ENCODE results near the gene ZNF823. TPM values are rescaled to one million over a fixed set of nuclear protein-coding genes. Genes with fewer than 3 reads are reported as not detected.

Gene ZNF823
- total and polyA plus RNA-seq, 2 of the 4 experiments (the other 2 are of a cell fraction), result 2.2 to 9.3 TPM

DNA sequence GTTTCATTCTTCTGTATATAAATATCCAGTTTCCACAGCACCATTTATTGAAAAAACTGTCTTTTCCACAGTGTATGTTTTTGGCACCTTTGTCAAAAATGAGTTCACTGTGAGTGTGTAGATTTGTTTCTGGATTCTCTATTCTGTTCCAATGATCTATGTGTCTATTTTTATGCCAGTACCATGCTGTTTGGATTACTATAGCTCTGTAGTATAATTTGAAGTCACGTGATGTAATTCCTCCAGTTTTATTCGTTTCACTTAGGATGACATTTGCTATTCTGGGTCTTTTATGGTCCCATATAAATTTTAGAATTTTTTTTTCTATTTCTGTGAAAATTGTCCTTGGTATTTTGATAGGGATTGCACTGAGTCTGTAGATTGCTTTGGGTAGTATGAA, 11.0 kb upstream of the ZNF823 start:
- Histone ChIP-seq H4K91ac (ENCODE audit: insufficient read depth, low read depth, low read length) (no peak overlapping the region), H2AK5ac (ENCODE audit: low read depth, low read length) (no peak overlapping the region), H3K9ac (ENCODE audit: low read depth, low read length) (no peak overlapping the region), H3K4me1 (ENCODE audit: control insufficient read depth, insufficient read depth, low read length) (no peaks in the 10 kb centered on the region), H3K27me3 (ENCODE audit: control insufficient read depth, insufficient read depth, low read length) (no peaks in the 10 kb centered on the region), H3K23ac (ENCODE audit: low read depth, low read length) (no peak overlapping the region), H3K4me2 (ENCODE audit: low read depth, low read length) (no peak overlapping the region), H3K9me1 (ENCODE audit: insufficient read depth, low read length) (no peaks in the 10 kb centered on the region), H2AK9ac (replicated peaks; ENCODE audit: low read depth, low read length, poor library complexity) (no peak overlapping the region), H4K5ac (ENCODE audit: low read depth, low read length) (no peak overlapping the region), H3K14ac (replicated peaks; ENCODE audit: low read depth, low read length) (no peak overlapping the region), H3K4ac (ENCODE audit: low read depth, low read length) (no peak overlapping the region), H2AFZ (replicated peaks; ENCODE audit: low read length, poor library complexity) (no peak overlapping the region), H2BK5ac (ENCODE audit: low read depth, low read length, poor library complexity, severe bottlenecking) (no peak overlapping the region), H4K8ac (ENCODE audit: low read depth in 2 of 2, low read length in 2 of 2) (no peak overlapping the region), H3K56ac (ENCODE audit: extremely low read depth, insufficient read depth, low read length) (no peak overlapping the region), H3K18ac (ENCODE audit: low read depth, low read length) (no peak overlapping the region), H3K4me3 (ENCODE audit: insufficient read depth, low read depth, low read length) (no peak overlapping the region), H2BK20ac (ENCODE audit: low read depth, low read length) (no peak overlapping the region), H3K79me1 (ENCODE audit: low read depth in 1 of 2, low read length in 2 of 2) (no peaks in the 10 kb centered on the region), H4K20me1 (ENCODE audit: insufficient read depth, low read length) (no peaks in the 10 kb centered on the region), H3K36me3 (ENCODE audit: control insufficient read depth, insufficient read depth, low read length) (no peaks in the 10 kb centered on the region), H2BK15ac (ENCODE audit: low read depth, low read length) (no peak overlapping the region), H3K27ac (ENCODE audit: insufficient read depth, low read length) (no peak overlapping the region), H2BK120ac (ENCODE audit: low read depth, low read length) (no peak overlapping the region), H3K9me3 (ENCODE audit: control insufficient read depth, insufficient read depth, low read length) (no peaks in the 10 kb centered on the region; the same call in 1 of the 2 replicates)
- WGBS, 2 experiments (ENCODE audit: extremely low coverage in 2 of 2, insufficient read length in 1 of 2), result no CpG with 5 or more reads among the region's 2 CpGs
- in situ Hi-C loops (cut with MboI; ENCODE audit: low sequenced_read_pairs) (no loop called here), intact Hi-C loops (cut with micrococcal nuclease) (no loop called here), dilution Hi-C loops (cut with HindIII; ENCODE audit: low sequenced_read_pairs, unreplicated experiment) (no loop called here)
- POLR2A ChIA-PET (ENCODE audit: unreplicated experiment), result no interaction called here
- ATAC-seq (ENCODE audit: low read depth) (no peak), DNase-seq (no peak)
- no TSS peak for BruUV-seq (replicated peaks)
- CTCF ChIA-PET, result no interaction called here
- TF ChIP-seq POLR2A (IDR thresholded peaks at IDR 0.05; ENCODE audit: low read depth, low read length) (no peak), RCOR1 (IDR thresholded peaks at IDR 0.05; ENCODE audit: insufficient replicate concordance, low read length) (no peak), FOS (IDR thresholded peaks at IDR 0.05; ENCODE audit: low read depth, low read length) (no peak), RFX5 (IDR thresholded peaks at IDR 0.05; ENCODE audit: low read depth, low read length) (no peak), MXI1 (IDR thresholded peaks at IDR 0.05; ENCODE audit: borderline replicate concordance, low read depth, low read length) (no peak), NFE2L2 (IDR thresholded peaks at IDR 0.05; ENCODE audit: low read depth, low read length) (no peak), SMC3 (IDR thresholded peaks at IDR 0.05; ENCODE audit: low read depth, low read length) (no peak)
